HepG2 (cell line): Measurements from ENCODE around the gene SURF6. TPM values are rescaled to one million over a fixed set of nuclear protein-coding genes. Genes with fewer than 3 reads are reported as not detected.
A peak's percentile ranks its signal among the peaks of the same experiment; 100 is the strongest.

Source experiments
- REL ChIP-seq: sonication (generic); formaldehyde crosslinking; conservative IDR thresholded peaks from 2 replicates; pipeline ENCODE4 v1.8.0; 2022; ENCODE audit warnings: mild to moderate bottlenecking, missing genetic modification reagents, moderate library complexity
- RFXAP ChIP-seq: sonication (generic); formaldehyde crosslinking; IDR thresholded peaks from 2 replicates; pipeline ENCODE4 v1.4.0; 2020; ENCODE audit warnings: missing genetic modification reagents, borderline replicate concordance
- ZNF407 ChIP-seq: sonication (generic); formaldehyde crosslinking; IDR thresholded peaks from one replicate; pipeline ENCODE4 v1.5.1; 2020; ENCODE audit warnings: mild to moderate bottlenecking, missing genetic modification reagents; ENCODE audit errors: not compliant biosample characterization
- ZNF687 ChIP-seq: sonication (generic); formaldehyde crosslinking; IDR thresholded peaks from 2 replicates; pipeline ENCODE4 v1.5.1; 2020; ENCODE audit warnings: mild to moderate bottlenecking, missing genetic modification reagents, moderate library complexity
- polyA plus RNA-seq, 8 experiments: library from polyadenylated mRNA; depleted of rRNA in 3 of 8; stranded (reverse) in 7 of 8; unstranded in 1 of 8; fragments of >200 nt; fragmentation: Illumina TruSeq in 4 of 8; extraction: Trizol in 4 of 8; gene quantifications; 2 replicates each; pipeline versions ENCODE4 v1.2.1 to v1.2.3, GENCODE V29; 2011 to 2016; ENCODE audit warnings: low read depth in 4 of 8, missing spikeins in 1 of 8, mixed read lengths in 1 of 8; ENCODE audit not compliant: insufficient read depth in 1 of 8
- total RNA-seq, 5 experiments: library from RNA; depleted of rRNA; stranded (reverse); fragments of >200 nt; fragmentation: Illumina TruSeq; extraction: Trizol; gene quantifications; 2 replicates each; pipeline ENCODE4 v1.2.3, GENCODE V29; 2016; ENCODE audit warnings: low read depth in 1 of 5

Gene SURF6
- total and polyA plus RNA-seq, 2 of the 13 experiments (the other 11 are each of a cell fraction or from before 2014, with no cell fraction given) = 5.9 to 14.7 TPM

- peak; percentile 30 for TF ChIP-seq ZNF407 (CRISPR knock-in tag)
- peak; percentile 83 for TF ChIP-seq ZNF687 (CRISPR knock-in tag)
- TF ChIP-seq RFXAP (CRISPR knock-in tag) = peak; percentile 71; the same call in 1 of the 2 replicates
- TF ChIP-seq REL = 0 out of 2 replicates have a peak, but pooled peaks have one; percentile 68
Measured at GRCh38 chr9:133347985-133348717, 12.2 kb upstream of the SURF6 start, which contains the start of the genes MED22 and RPL7A (continued).
